Ammon's horn (tissue), 1 donor: Measurements from ENCODE around the gene CNDP1.

Experiments used
- DNase-seq: peaks from one replicate; pipeline ENCODE4 v3.0.0-alpha.2; 2016; ENCODE audit warnings: low spot score

CNDP1 gene

GRCh38 chr18:74506448-74507084 is 27.7 kb upstream of the CNDP1 start:
- DNase-seq, result peak; percentile 49

GRCh38 chr18:74507097-74507881 is 27.0 kb upstream of the CNDP1 start:
- no peak for DNase-seq

- DNase-seq, result no peak
Observed at GRCh38 chr18:74507927-74508326, 26.4 kb upstream of the CNDP1 start.

- DNase-seq, result no peak
Observed at GRCh38 chr18:74508366-74508765, 25.9 kb upstream of the CNDP1 start.

GRCh38 chr18:74508821-74509225 is 25.5 kb upstream of the CNDP1 start:
- no peak for DNase-seq

GRCh38 chr18:74509856-74510769 is 24.2 kb upstream of the CNDP1 start:
- no peak for DNase-seq

- no peak for DNase-seq
Observed at GRCh38 chr18:74510770-74511095, 23.6 kb upstream of the CNDP1 start.

- peak; percentile 42 for DNase-seq
Observed at GRCh38 chr18:74511823-74512222, 22.5 kb upstream of the CNDP1 start.

GRCh38 chr18:74512321-74513053 is 21.8 kb upstream of the CNDP1 start:
- DNase-seq, result peak; percentile 96

- DNase-seq, result no peak
Observed at GRCh38 chr18:74513149-74513882, 21.0 kb upstream of the CNDP1 start.

- no peak for DNase-seq
Observed at GRCh38 chr18:74513883-74514205, 20.5 kb upstream of the CNDP1 start.

GRCh38 chr18:74514860-74515495 is 19.3 kb upstream of the CNDP1 start:
- no peak for DNase-seq

- DNase-seq, result no peak
Observed at GRCh38 chr18:74515620-74516231, 18.6 kb upstream of the CNDP1 start.

GRCh38 chr18:74516271-74517235 is 17.7 kb upstream of the CNDP1 start:
- no peak for DNase-seq

GRCh38 chr18:74517236-74517630 is 17.1 kb upstream of the CNDP1 start:
- DNase-seq, result no peak

- DNase-seq, result no peak
Observed at GRCh38 chr18:74518456-74519295, 15.6 kb upstream of the CNDP1 start.

- no peak for DNase-seq
Observed at GRCh38 chr18:74519320-74520095, 14.8 kb upstream of the CNDP1 start.
